Fibroblast of villous mesenchyme (primary cell): Measurements from ENCODE around the gene ROBO2. TPM values are rescaled to one million over a fixed set of nuclear protein-coding genes. Genes with fewer than 3 reads are reported as not detected.

Experiments
- DNase-seq: peaks from one replicate; pipeline ENCODE4 v3.0.0-alpha.2; 2010; ENCODE audit warnings: low read depth
- H3K4me3 ChIP-seq: 2 replicates; pipeline ENCODE4 v1.5.1; 2011; ENCODE audit warnings: low read depth, mild to moderate bottlenecking, low read length
- CTCF ChIP-seq: IDR thresholded peaks from 2 replicates; pipeline ENCODE4 v1.5.1; 2012; ENCODE audit warnings: low read depth, mild to moderate bottlenecking, low read length; ENCODE audit not compliant: insufficient read depth
- total RNA-seq: library from RNA; depleted of rRNA; stranded (reverse); fragments of >200 nt; gene quantifications from 2 replicates; pipeline ENCODE4 v1.2.3, GENCODE V29; 2012

The ROBO2 gene
- total RNA-seq, 1 donor, result 3.0 TPM

DNA sequence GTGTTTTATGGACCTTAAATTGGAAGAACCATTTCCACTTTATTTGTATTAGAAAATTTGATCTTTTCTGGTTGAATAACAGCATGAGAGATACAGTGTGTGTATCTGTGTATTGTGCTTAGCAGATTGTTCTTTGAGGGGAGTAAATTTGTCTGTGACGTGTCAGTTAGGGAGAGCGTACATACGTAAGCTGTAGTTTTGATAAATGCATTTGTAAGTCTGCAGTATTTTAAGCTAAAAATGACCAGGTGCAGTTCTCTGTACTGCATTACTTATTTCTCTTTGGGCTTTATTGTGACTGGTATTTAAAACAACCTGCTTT is 264.8 kb downstream of the ROBO2 start:
- no peak for TF ChIP-seq CTCF
- H3K4me3 ChIP-seq, result no peak overlapping the region
- no peak for DNase-seq

GRCh38 chr3:77309460-77309859 is 269.6 kb downstream of the ROBO2 start:
- no peak for TF ChIP-seq CTCF
- DNase-seq, result no peak
- no peak overlapping the region for H3K4me3 ChIP-seq

- TF ChIP-seq CTCF, result no peak
- no peak for DNase-seq
- H3K4me3 ChIP-seq, result no peak overlapping the region
Measured at GRCh38 chr3:77313843-77314242, 273.9 kb downstream of the ROBO2 start.

DNA sequence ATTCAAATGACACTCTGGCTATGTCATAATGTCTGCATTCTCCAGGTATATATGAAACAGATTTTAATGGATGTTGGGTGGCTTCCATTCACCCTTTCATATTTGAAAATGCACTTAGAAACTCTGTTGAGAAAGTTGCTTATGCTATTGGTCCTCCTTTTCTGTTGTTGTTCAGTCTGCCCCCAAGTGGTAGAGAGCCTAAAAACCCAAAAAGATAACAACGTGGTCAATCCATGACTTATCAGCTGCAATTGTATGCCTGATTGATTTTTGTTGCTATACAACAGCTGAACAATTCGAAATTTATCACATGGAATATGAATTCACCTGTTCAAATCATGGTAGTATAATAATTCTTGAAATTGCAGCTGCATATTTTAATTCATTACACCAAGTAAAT is 279.8 kb downstream of the ROBO2 start:
- peak; percentile 3 for DNase-seq
- peak; percentile 25 for TF ChIP-seq CTCF
- H3K4me3 ChIP-seq, result no peak overlapping the region

GRCh38 chr3:77320514-77320913 is 280.6 kb downstream of the ROBO2 start:
- peak; percentile 66 for TF ChIP-seq CTCF

DNA sequence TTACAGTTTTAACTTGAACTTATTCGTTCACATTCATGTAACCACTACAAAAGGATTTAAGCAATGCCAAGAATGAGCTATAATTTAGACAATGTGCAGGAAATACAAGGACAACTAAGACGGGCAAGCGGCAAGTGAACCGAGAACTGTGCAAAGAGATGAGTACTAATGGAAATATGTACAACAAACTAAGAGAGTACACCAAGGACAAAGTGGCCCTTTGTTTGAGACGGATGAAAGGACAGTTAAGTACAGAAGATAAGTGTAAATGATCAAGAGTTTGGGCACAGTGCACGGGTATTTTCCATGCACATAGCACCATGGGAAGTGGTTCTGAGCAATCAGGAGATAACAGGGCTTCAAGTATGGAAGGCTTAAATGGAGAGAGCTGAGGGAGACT is 281.7 kb downstream of the ROBO2 start:
- DNase-seq, result no peak
- TF ChIP-seq CTCF, result no peak
- no peak overlapping the region for H3K4me3 ChIP-seq

More at GRCh38 chr3:77320514-77320913, 280.6 kb downstream of the ROBO2 start:
- DNase-seq, result peak; percentile 49
- no peak overlapping the region for H3K4me3 ChIP-seq

GRCh38 chr3:77323626-77324025 is 283.7 kb downstream of the ROBO2 start:
- DNase-seq, result no peak
- no peak overlapping the region for H3K4me3 ChIP-seq
- no peak for TF ChIP-seq CTCF
